Measurements from ENCODE around the gene ANKRD9.

Gene ANKRD9

GRCh38 chr14:102461490-102462338 lies 47.9 kb downstream of the ANKRD9 start:
- no peaks in the 10 kb centered on the region for H4K20me1 ChIP-seq (ENCODE audit: insufficient read depth, low read length)
- H3K27ac ChIP-seq (ENCODE audit: low read depth, low read length, poor library complexity, severe bottlenecking): no peak overlapping the region
- no peaks in the 10 kb centered on the region for H3K36me3 ChIP-seq (ENCODE audit: insufficient read depth, low read length)
- no peaks in the 10 kb centered on the region for H3K4me1 ChIP-seq (ENCODE audit: insufficient read depth, low read length, severe bottlenecking)
- H3K9me3 ChIP-seq (ENCODE audit: low read length): no peaks in the 10 kb centered on the region
- no peak overlapping the region for H3K4me3 ChIP-seq (ENCODE audit: low read depth, low read length, poor library complexity, severe bottlenecking)
- TF ChIP-seq CTCF (IDR thresholded peaks at IDR 0.05; ENCODE audit: low read length): no peak
- TF ChIP-seq EZH2 (IDR thresholded peaks at IDR 0.05; ENCODE audit: borderline replicate concordance, low read length): no peak
- no peaks in the 10 kb centered on the region for H3K27me3 ChIP-seq (ENCODE audit: insufficient read depth, low read length)
- H3K79me2 ChIP-seq (ENCODE audit: insufficient read depth, low read length): no peaks in the 10 kb centered on the region
- H2AFZ ChIP-seq (ENCODE audit: low read length): no peak overlapping the region
- H3K9me2 ChIP-seq (ENCODE audit: low read depth, low read length): no peaks in the 10 kb centered on the region
- no peaks in the 10 kb centered on the region for H3F3A ChIP-seq (ENCODE audit: insufficient read depth, low read length)
- no peak overlapping the region for H3K9ac ChIP-seq (ENCODE audit: low read length)
- no peak overlapping the region for H3K4me2 ChIP-seq (ENCODE audit: low read length)

GRCh38 chr14:102457509-102457908 lies 52.1 kb downstream of the ANKRD9 start:
- no peak overlapping the region for H3K9ac ChIP-seq (ENCODE audit: low read length)
- no peaks in the 10 kb centered on the region for H3K9me3 ChIP-seq (ENCODE audit: low read length)
- no peak overlapping the region for H3K4me3 ChIP-seq (ENCODE audit: low read depth, low read length, poor library complexity, severe bottlenecking)
- no peaks in the 10 kb centered on the region for H4K20me1 ChIP-seq (ENCODE audit: insufficient read depth, low read length)
- H3K27ac ChIP-seq (ENCODE audit: low read depth, low read length, poor library complexity, severe bottlenecking): no peak overlapping the region
- H3K79me2 ChIP-seq (ENCODE audit: insufficient read depth, low read length): no peaks in the 10 kb centered on the region
- H3K27me3 ChIP-seq (ENCODE audit: insufficient read depth, low read length): no peaks in the 10 kb centered on the region
- H3K4me2 ChIP-seq (ENCODE audit: low read length): no peak overlapping the region
- no peak overlapping the region for H2AFZ ChIP-seq (ENCODE audit: low read length)
- H3F3A ChIP-seq (ENCODE audit: insufficient read depth, low read length): no peaks in the 10 kb centered on the region
- no peaks in the 10 kb centered on the region for H3K9me2 ChIP-seq (ENCODE audit: low read depth, low read length)
- H3K36me3 ChIP-seq (ENCODE audit: insufficient read depth, low read length): no peaks in the 10 kb centered on the region
- H3K4me1 ChIP-seq (ENCODE audit: insufficient read depth, low read length, severe bottlenecking): no peaks in the 10 kb centered on the region
- TF ChIP-seq EZH2 (IDR thresholded peaks at IDR 0.05; ENCODE audit: borderline replicate concordance, low read length) (no peak), CTCF (IDR thresholded peaks at IDR 0.05; ENCODE audit: low read length) (no peak)

- Histone ChIP-seq H3K9me2 (ENCODE audit: low read depth, low read length) (no peaks in the 10 kb centered on the region), H3K9ac (ENCODE audit: low read length) (no peak overlapping the region), H2AFZ (ENCODE audit: low read length) (no peak overlapping the region), H3K4me3 (ENCODE audit: low read depth, low read length, poor library complexity, severe bottlenecking) (no peak overlapping the region), H3K9me3 (ENCODE audit: low read length) (no peaks in the 10 kb centered on the region), H3K36me3 (ENCODE audit: insufficient read depth, low read length) (no peaks in the 10 kb centered on the region), H3K4me1 (ENCODE audit: insufficient read depth, low read length, severe bottlenecking) (no peaks in the 10 kb centered on the region), H3F3A (ENCODE audit: insufficient read depth, low read length) (no peaks in the 10 kb centered on the region), H3K27me3 (ENCODE audit: insufficient read depth, low read length) (no peaks in the 10 kb centered on the region), H3K4me2 (ENCODE audit: low read length) (no peak overlapping the region), H3K79me2 (ENCODE audit: insufficient read depth, low read length) (no peaks in the 10 kb centered on the region), H3K27ac (ENCODE audit: low read depth, low read length, poor library complexity, severe bottlenecking) (no peak overlapping the region), H4K20me1 (ENCODE audit: insufficient read depth, low read length) (no peaks in the 10 kb centered on the region)
- TF ChIP-seq EZH2 (IDR thresholded peaks at IDR 0.05; ENCODE audit: borderline replicate concordance, low read length) (no peak), CTCF (IDR thresholded peaks at IDR 0.05; ENCODE audit: low read length) (no peak)
Observed at GRCh38 chr14:102454711-102455110, 54.9 kb downstream of the ANKRD9 start.

All from OCI-LY1 (cell line).